GM21381 (cell line): ENCODE results near the gene BNC2.

Source experiments
- ATAC-seq: cut with Tn5 transposase; IDR thresholded peaks from one replicate; pipeline ENCODE4 v1.9.1; 2021; ENCODE audit warnings: mild to moderate bottlenecking, moderate library complexity; ENCODE audit not compliant: unreplicated experiment

Gene BNC2

DNA sequence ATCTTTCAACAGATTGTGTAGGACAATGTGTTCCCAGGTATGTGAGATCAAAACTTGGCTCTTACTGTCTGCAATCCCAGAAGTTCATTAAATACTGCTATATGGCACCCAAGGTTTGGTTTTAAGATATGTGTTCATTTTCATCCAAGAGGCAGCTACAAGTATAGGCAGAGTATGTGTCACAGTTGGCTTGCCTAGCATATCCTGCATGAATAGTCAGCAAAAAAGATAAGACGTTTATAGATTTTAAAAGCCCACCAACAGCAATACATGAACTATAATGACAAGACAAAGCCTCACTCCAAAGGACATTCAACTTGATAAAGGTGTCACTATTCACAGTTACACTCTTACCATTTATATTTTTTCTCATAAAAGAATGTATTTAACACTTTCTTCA, 99.1 kb downstream of the BNC2 start:
- ATAC-seq, result no peak

- no peak for ATAC-seq
Measured at GRCh38 chr9:16769291-16769690, 101.2 kb downstream of the BNC2 start.

GRCh38 chr9:16768816-16769215, 101.7 kb downstream of the BNC2 start:
- ATAC-seq, result no peak

DNA sequence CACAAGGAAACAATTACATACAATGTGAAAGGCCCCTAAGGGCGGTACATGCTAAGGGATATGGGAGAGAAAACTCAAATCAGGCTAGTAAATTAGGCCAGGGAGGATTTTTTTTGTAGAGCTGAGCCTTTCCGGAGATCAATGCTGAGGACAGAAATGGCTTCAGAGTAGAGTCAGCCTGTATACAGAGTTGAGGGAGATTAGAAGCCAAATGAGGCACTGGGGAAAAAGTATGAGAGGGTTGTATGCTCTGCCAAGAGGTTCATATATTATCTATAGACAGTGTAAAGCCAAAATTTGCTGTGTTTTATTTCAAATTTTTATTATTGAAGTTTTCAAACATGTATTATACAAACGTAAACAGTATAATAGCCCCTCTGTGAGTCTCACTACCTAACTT, 103.1 kb downstream of the BNC2 start:
- no peak for ATAC-seq

- no peak for ATAC-seq
Measured at GRCh38 chr9:16763946-16764345, 106.5 kb downstream of the BNC2 start.

- no peak for ATAC-seq
Measured at GRCh38 chr9:16755467-16756160, 114.9 kb downstream of the BNC2 start.

- ATAC-seq, result no peak
Measured at GRCh38 chr9:16754662-16755061, 115.8 kb downstream of the BNC2 start.

- ATAC-seq, result no peak
Measured at GRCh38 chr9:16753256-16753655, 117.2 kb downstream of the BNC2 start.

DNA sequence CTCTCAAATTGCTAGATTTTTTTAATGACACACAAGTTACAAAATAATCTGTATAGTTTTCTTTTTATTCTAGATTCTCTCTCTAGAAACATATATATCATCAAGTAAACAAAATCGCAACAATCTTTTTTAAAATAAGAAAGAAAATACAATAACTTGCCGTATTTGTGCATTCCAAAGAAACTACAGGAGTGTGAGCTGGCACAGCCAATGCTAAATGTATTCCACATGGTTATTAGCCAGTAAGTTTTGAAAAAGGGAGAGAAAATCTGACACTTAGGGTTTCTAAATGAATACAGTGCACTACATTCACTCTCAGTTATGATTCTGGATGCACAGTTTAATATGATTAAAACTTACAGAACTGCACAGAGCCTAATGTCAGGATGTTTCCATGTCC, 117.9 kb downstream of the BNC2 start:
- ATAC-seq, result no peak

- no peak for ATAC-seq
Measured at GRCh38 chr9:16750553-16750952, 119.9 kb downstream of the BNC2 start.

- ATAC-seq, result no peak
Measured at GRCh38 chr9:16745359-16745758, 125.1 kb downstream of the BNC2 start.

- no peak for ATAC-seq
Measured at GRCh38 chr9:16744394-16744793, 126.1 kb downstream of the BNC2 start.

DNA sequence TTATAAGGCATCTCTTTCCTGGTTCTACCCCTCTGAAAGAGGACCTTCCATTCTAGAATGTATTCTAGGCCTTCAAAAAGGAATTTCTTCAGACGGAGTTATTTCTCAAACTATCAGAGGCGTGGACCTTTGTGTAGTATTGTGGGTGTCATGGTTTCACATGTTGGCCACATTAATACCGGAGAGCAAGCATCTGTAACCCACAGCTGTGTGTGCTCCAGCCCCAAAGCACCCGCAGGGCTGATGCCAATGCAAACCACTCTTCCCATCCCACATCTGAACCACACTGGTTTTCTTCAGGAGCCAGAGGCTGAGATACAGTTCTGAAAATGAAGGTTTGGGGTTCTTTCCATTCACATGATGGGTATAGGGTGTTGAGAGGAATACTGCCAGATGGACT, 127.1 kb downstream of the BNC2 start:
- no peak for ATAC-seq

- ATAC-seq, result no peak
Measured at GRCh38 chr9:16735001-16735400, 135.5 kb downstream of the BNC2 start.

DNA sequence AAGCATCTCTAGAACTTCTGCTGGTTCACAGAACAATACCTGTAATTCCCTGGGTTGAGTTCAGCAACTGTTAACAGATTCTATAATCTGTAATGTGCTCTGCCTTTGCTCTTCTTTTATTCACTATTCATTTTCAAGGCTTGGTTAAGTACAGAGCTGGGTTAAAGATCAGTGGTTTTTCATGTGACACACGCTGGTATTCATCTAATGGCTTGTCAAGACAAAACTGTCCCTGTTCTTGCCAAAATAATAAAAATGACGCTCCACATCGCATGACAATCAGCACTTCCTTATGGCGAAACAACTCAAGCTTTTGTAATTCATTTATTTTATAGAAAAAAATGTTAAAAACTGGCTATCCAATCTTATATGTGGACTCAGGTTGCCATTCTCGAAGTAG, 137.9 kb downstream of the BNC2 start:
- ATAC-seq, result no peak

DNA sequence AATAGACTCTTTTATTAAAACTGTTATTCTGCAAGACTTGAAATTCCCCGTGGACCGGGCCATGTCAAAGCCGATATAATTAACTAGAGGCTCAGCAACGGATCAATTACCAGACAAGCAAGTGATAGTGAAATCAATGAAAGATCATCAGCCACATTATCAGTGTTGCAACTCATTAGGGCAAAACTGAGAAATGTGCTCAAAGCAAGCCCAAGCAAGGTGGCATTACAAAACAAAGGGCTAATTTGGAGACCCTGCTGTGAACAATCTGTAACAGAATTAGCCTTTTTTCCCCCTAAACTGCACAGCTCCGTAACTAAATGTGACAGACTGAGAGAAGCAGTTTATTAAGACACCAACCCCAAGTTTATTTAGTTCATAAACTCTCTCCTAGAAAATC, 140.3 kb downstream of the BNC2 start:
- ATAC-seq, result no peak

- no peak for ATAC-seq
Measured at GRCh38 chr9:16729651-16730050, 140.8 kb downstream of the BNC2 start.

- no peak for ATAC-seq
Measured at GRCh38 chr9:16728137-16728508, 142.3 kb downstream of the BNC2 start.

GRCh38 chr9:16727452-16728136, 142.9 kb downstream of the BNC2 start:
- no peak for ATAC-seq

- ATAC-seq, result no peak
Measured at GRCh38 chr9:16726718-16727451, 143.6 kb downstream of the BNC2 start.

DNA sequence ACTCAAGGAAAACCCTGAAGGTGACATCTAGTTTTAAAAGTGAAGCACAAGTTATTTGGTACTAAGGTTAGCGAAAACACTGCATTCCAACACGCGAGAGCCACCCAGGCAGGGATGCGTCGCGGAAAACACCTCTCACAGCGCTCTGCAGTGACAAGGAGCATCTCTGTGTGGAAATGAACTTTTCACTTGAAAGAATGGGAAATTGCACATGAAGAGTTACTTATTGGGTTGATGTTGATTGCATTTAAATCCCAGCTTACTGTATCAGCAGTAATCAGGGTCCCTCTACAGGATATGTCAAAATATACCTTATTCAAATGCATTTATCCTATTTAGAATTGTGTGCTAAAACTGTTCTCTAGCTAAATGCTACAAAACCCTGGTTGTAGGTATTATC, 144.4 kb downstream of the BNC2 start:
- ATAC-seq, result no peak

GRCh38 chr9:16725066-16725465, 145.4 kb downstream of the BNC2 start:
- no peak for ATAC-seq
